HepG2 (cell line): ENCODE results near the gene CCNL1. TPM values are rescaled to one million over a fixed set of nuclear protein-coding genes. Genes with fewer than 3 reads are reported as not detected.
A peak's percentile ranks its signal among the peaks of the same experiment; 100 is the strongest.

ENCODE experiments used
- FOXK1 ChIP-seq: sonication (generic); formaldehyde crosslinking; IDR thresholded peaks from 2 replicates; pipeline ENCODE4 v1.4.0; 2020; ENCODE audit warnings: low read depth, missing genetic modification reagents, borderline replicate concordance
- GMEB1 ChIP-seq: sonication (generic); formaldehyde crosslinking; IDR thresholded peaks from 2 replicates; pipeline ENCODE4 v1.5.1; 2020; ENCODE audit warnings: missing genetic modification reagents, mild to moderate bottlenecking, borderline replicate concordance
- GZF1 ChIP-seq: sonication (generic); formaldehyde crosslinking; IDR thresholded peaks from 2 replicates; pipeline ENCODE4 v1.5.1; 2020; ENCODE audit warnings: mild to moderate bottlenecking, missing genetic modification reagents
- HOXA5 ChIP-seq: sonication (generic); formaldehyde crosslinking; IDR thresholded peaks from 2 replicates; pipeline ENCODE4 v1.4.0; 2020; ENCODE audit warnings: missing genetic modification reagents
- IRF2 ChIP-seq: IDR thresholded peaks from 2 replicates; pipeline ENCODE4 v1.6.1; 2018; ENCODE audit warnings: missing genetic modification reagents, missing compliant biosample characterization
- PLSCR1 ChIP-seq: sonication (generic); formaldehyde crosslinking; IDR thresholded peaks from 2 replicates; pipeline ENCODE4 v1.5.0; 2020; ENCODE audit warnings: missing genetic modification reagents, mild to moderate bottlenecking, borderline replicate concordance
- REST ChIP-seq, 2 experiments: IDR thresholded peaks; 2 replicates each; pipeline ENCODE4 v1.6.1; 2011 to 2012; ENCODE audit warnings: low read length in 2 of 2, borderline replicate concordance in 1 of 2, low read depth in 1 of 2, mild to moderate bottlenecking in 1 of 2, moderate library complexity in 1 of 2
- RFXANK ChIP-seq: IDR thresholded peaks from 2 replicates; pipeline ENCODE4 v1.6.1; 2016
- SKI ChIP-seq: fragments of 450-650 bp; IDR thresholded peaks from one replicate; pipeline ENCODE4 v1.6.1; 2018; ENCODE audit warnings: mild to moderate bottlenecking; ENCODE audit not compliant: partially characterized antibody
- TFDP1 ChIP-seq: IDR thresholded peaks from 2 replicates; pipeline ENCODE4 v1.6.1; 2016; ENCODE audit warnings: missing compliant biosample characterization, missing genetic modification reagents, borderline replicate concordance
- ZNF12 ChIP-seq: sonication (generic); formaldehyde crosslinking; IDR thresholded peaks from 2 replicates; pipeline ENCODE4 v1.5.0; 2020; ENCODE audit warnings: missing genetic modification reagents
- ZNF205 ChIP-seq: IDR thresholded peaks from 2 replicates; pipeline ENCODE4 v1.6.1; 2018; ENCODE audit warnings: missing biosample characterization, missing genetic modification reagents
- ZNF230 ChIP-seq: sonication (generic); formaldehyde crosslinking; IDR thresholded peaks from 2 replicates; pipeline ENCODE4 v1.4.0; 2020; ENCODE audit warnings: mild to moderate bottlenecking, missing genetic modification reagents
- ZNF503 ChIP-seq: sonication (generic); formaldehyde crosslinking; IDR thresholded peaks from 2 replicates; pipeline ENCODE4 v1.4.0; 2020; ENCODE audit warnings: missing genetic modification reagents
- ZNF574 ChIP-seq: sonication (generic); formaldehyde crosslinking; IDR thresholded peaks from 2 replicates; pipeline ENCODE4 v1.4.0; 2020; ENCODE audit warnings: missing genetic modification reagents
- ZNF674 ChIP-seq: sonication (generic); formaldehyde crosslinking; IDR thresholded peaks from 2 replicates; pipeline ENCODE4 v1.5.0; 2020; ENCODE audit warnings: low read depth, mild to moderate bottlenecking, missing genetic modification reagents
- polyA plus RNA-seq, 8 experiments: library from polyadenylated mRNA; depleted of rRNA in 3 of 8; stranded (reverse) in 7 of 8; unstranded in 1 of 8; fragments of >200 nt; fragmentation: Illumina TruSeq in 4 of 8; extraction: Trizol in 4 of 8; gene quantifications; 2 replicates each; pipeline versions ENCODE4 v1.2.1 to v1.2.3, GENCODE V29; 2011 to 2016; ENCODE audit warnings: low read depth in 4 of 8, missing spikeins in 1 of 8, mixed read lengths in 1 of 8; ENCODE audit not compliant: insufficient read depth in 1 of 8
- total RNA-seq, 5 experiments: library from RNA; depleted of rRNA; stranded (reverse); fragments of >200 nt; fragmentation: Illumina TruSeq; extraction: Trizol; gene quantifications; 2 replicates each; pipeline ENCODE4 v1.2.3, GENCODE V29; 2016; ENCODE audit warnings: low read depth in 1 of 5

Gene CCNL1
- total and polyA plus RNA-seq, 2 of the 13 experiments (the other 11 are each of a cell fraction or from before 2014, with no cell fraction given) = 151 to 303 TPM

- peak; percentile 75; the same call in 1 of the 2 replicates for TF ChIP-seq FOXK1 (CRISPR knock-in tag)
- TF ChIP-seq REST (IDR thresholded peaks at IDR 0.05; ENCODE audit: borderline replicate concordance in 1 of 2, low read depth in 1 of 2, low read length in 2 of 2) = no peak; a peak in 1 of 4 replicates
- peak; percentile 70 for TF ChIP-seq IRF2 (CRISPR knock-in tag)
- peak; percentile 33; the same call in 1 of the 2 replicates for TF ChIP-seq ZNF503 (CRISPR knock-in tag)
- TF ChIP-seq TFDP1 (CRISPR knock-in tag) = no peak
- no peak for TF ChIP-seq HOXA5 (CRISPR knock-in tag)
- peak; percentile 56; the same call in 1 of the 2 replicates for TF ChIP-seq ZNF12 (CRISPR knock-in tag)
- peak; percentile 56; the same call in 1 of the 2 replicates for TF ChIP-seq GMEB1
- TF ChIP-seq GZF1 = no peak
- peak; percentile 73; the same call in 1 of the 2 replicates for TF ChIP-seq ZNF205 (CRISPR knock-in tag)
- TF ChIP-seq ZNF674 = no peak
- TF ChIP-seq ZNF574 = peak; percentile 73
- no peak for TF ChIP-seq RFXANK (CRISPR knock-in tag)
- no peak for TF ChIP-seq PLSCR1 (CRISPR knock-in tag)
- TF ChIP-seq SKI = peak; percentile 73
- TF ChIP-seq ZNF230 (CRISPR knock-in tag) = no peak
These were observed 25.2 kb downstream of the CCNL1 start (continued) for GRCh38 chr3:157134620-157135191.
